ENCODE data around the gene BCL2L15.

BCL2L15 gene

DNA sequence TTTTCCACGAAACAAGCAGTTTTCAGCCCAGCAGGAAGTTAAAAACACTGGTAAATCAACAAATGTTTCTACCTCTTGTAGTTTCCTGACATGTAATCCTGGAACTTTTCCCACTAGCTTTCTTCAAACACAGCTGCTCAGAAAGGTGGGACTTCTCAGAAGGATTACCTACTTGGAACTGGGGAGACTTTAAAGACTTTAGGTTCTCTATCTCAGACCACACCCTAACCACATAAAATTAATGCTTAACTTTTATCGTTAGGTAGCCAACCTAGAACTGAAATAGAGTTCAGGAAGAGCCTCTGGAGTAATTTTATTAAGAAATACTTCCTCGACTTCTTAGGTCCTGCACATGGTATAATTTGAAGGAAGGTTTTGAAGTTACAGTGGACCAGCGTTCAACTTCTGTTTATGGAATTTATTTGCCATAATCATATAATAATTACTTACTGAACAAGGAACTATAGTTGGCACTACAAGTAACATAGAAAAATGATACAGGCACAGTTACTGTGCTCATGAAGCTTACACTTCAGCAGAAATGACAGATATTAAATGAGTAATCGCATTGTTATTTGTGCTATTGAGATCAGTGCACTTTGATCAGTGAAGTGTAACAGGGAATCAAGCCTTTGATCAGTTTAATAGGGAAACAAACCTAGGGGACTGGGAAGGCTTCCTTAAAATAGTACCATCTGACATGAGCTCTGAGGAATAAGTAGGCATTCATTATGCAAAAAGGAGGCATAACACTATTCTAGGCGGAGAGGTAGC lies at the start of gene BCL2L15:
BCL2L15 (minus strand) TSS at position 180 of the 774 bp plus-strand sequence. CDS start 206 bp downstream, outside the sequence.
- no peak for DNase-seq

- DNase-seq: no peak
Measured at GRCh38 chr1:113937146-113937545, 49.8 kb upstream of the BCL2L15 start.

DNA sequence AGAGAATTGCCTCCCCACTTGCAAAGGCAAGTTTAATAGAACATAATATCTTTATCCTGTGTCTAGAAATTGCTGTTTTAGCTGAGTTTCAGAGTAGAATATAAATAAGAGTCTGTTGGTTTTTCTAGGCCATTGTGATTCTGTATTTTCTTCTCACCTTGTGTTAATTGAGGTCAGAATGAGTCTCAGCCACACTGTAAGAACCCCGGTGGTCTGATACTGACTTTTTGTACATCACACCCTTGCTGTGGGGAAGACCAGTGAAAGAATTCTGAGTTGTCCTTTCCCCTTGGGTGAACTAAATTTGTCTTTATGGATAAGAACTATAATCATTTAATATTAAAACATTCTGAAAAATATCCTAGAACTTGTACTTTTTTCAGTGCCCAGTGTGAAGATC lies 48.6 kb upstream of the BCL2L15 start:
- no peak for DNase-seq

- DNase-seq: no peak
Measured at GRCh38 chr1:113935176-113935575, 47.8 kb upstream of the BCL2L15 start.

GRCh38 chr1:113934511-113935055 lies 47.2 kb upstream of the BCL2L15 start:
- no peak for DNase-seq

- no peak for DNase-seq
Measured at GRCh38 chr1:113934006-113934405, 46.6 kb upstream of the BCL2L15 start.

GRCh38 chr1:113931451-113931851 lies 44.1 kb upstream of the BCL2L15 start:
- DNase-seq: no peak

GRCh38 chr1:113930499-113931161 lies 43.2 kb upstream of the BCL2L15 start:
- DNase-seq: no peak

DNA sequence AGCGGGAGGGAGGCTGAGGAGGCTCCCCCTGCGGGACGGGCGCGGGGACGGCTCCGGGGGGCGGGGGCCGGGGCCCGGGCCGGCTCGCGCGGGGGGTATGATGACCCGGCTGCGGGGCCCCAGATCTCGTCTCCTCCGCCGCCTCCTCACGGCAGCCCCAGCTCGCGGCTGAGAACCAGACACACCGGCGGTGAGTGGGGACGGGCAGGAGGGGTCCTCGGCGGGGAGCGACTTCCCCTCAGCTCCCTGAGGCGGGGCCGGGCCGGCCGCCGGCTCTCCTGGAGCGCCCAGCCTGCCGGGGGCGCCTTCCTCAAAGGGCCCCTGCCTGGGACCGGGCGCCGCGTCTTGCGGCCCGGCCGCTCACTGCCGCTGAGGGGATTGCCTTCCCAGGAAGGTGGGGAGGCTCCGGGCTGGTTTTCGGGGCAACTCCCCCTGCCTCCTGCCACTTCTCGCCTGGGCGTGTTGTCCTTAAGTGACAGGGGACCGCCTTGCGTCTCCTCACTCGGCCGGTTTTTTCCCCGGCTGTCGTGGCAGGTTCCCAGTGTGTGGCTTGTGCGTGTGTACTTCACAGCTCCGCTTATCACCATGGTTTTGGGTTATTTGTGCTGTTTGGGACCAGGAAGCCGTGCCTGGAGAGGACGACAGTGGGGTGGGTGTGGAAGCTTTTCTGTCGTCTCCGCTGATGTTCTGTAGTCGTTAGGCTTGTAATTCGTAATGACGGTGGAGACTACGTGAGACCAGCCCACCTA lies 42.5 kb upstream of the BCL2L15 start:
- no peak for DNase-seq

DNA sequence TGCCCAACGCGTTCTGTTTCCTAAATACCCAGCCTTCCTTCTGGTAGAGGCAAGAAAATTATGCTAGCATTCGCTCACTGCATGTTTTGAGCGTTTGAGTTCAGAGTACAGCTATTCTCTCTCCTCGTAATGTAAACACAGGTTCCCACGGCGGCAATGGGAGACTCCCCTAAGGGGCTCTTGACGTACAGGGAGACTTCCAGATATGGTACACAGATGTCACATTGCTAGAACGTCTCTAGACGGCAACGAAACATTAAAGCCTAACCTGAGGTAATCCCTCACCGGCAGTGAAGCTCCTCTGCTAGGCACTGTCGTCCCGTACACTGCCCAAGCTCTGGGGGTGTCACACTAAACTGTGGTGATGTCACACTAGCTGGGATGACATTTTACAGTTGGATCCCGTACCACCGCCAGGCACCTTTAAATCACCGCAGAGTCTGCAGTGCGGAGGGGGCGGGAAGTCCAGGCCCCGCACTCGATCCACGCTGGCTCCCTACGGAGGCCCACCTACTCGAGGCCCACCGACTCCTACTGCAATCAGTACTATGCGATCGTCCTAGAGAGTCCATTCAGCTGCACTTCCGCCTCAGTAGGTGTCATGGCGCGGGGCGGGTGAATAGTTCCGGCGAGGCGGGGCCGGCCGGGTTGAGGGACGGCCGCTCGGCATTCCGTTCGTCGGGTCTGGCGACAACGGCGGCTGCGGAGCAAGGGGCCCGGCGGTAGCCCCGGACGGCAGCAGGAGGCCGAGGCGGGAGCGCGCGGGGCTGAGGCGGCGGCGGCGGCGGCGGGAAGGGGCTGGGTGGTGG lies 41.8 kb upstream of the BCL2L15 start, which contains the start of gene HIPK1:
HIPK1 (plus strand) TSS at position 384 of the 809 bp plus-strand sequence.
- DNase-seq: peak; percentile 76 to 87

DNA sequence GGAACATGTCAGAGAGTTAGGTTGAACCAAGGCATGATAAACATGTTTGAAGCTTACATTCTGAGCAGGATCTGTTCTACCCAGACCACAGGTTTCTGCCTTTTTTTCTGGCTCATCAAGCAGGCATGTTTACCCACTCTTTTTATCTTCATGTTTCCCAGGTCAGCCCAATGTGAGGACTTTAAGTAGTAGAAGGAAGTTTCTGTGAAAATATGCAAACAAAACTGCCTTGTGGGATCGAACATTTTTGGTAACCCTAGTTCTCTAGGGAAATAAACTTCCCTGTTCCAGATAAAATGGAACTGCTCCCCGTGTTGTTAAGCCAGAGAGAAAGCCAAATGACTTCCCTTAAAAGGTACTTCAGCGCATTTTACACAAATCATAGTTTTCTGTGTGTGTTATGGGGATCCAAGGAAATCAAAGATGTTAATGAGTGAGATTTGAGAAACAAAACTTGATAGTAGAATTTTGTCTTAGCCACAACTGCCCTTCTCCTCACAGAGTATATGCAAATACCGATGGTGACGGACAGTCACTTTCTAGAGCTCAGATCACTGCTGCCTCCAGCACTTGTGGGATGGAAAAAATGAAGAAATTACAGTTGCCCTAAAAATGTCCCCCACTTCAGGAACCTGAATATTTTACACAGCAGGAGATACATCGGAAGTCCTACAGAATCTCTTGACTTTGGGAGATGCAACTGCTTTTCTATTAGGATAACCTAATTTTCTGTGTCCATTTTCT lies 41.0 kb upstream of the BCL2L15 start:
- DNase-seq: no peak

GRCh38 chr1:113924473-113924872 lies 37.1 kb upstream of the BCL2L15 start:
- no peak for DNase-seq

DNA sequence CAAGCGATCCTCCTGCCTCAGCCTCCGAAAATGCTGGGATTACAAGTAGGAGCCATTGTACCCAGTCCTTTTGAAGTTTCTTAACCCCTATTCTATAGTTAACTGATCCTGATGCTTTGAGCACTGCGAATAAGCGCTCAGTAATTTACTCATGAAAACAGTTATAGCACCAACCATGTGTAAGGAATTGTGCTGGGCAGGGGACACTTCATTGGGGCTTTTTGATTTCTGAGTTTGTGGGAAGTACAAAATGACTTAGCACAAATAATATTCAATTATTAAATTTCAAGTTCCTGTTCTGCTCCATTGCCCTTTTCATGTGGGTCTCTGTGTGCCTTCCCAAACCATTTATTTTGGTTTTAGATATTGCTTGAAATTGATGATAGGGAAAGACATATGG lies 35.6 kb upstream of the BCL2L15 start:
- DNase-seq: no peak

DNA sequence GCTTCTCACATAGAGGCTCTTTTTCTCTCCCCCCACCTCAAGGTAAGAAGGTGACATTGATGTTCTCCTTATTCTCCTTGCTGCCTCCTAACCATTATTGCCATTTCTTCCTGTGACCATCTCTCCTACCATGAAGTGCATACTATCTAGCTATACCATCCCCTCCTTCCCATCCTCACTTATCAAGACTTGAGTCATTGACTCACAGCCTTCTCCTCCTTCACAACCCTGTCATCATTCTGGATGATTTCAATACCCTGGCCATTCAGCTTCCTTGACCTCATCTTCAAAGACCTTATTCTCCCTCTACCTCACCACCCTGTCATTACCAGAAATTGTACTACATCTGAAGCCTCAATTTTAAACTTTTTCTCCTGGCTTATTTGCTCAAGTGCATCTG lies 30.9 kb upstream of the BCL2L15 start:
- DNase-seq: no peak

DNA sequence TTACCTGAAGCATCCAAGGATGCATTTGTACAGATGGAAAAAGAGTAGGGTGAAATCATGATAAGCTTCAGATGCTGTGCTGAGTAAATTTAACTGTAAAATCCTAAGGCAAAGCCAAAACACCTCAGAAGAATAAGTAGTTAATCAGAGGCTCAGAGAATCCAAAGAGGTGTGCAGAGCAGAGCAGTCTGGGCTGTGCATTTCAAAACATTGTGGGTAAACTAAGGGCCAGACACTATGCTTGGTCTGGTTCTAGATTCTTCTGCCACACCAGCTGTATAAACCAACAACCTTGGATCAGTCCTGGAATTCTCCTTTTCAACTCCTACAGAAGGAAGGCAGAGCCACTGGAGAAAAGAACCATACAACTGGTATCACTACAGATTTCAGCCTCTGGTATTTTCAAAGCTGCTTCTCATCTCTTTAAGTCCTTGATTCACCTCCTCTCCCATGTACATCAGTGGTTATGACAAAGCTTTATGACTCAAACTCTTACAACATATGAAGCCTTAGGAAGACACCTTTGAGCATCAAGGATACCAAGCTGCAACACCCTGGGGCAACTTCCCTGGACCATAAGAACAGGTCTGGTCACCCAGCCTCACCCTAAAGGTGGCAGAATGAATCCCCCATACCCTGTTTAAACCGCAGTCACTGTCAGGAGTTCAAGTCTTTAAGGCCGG lies 30.2 kb upstream of the BCL2L15 start:
- DNase-seq: no peak

DNA sequence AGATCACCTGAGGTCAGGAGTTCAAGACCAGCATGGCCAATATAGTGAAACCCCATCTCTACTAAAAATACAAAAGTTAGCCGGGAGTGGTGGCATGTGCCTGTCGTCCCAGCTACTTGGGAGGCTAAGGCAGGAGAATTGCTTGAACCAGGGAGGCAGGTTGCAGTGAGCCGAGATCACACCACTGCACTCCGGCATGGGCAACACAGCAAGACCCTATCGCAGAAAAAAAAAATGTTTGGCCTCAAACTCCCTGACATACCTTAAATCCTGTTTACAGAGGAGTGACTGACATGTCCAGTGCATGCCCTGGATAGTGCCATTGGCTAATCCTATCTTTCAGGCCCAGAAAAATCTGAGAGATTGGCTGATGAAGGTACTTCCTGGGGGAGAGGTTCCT lies 29.6 kb upstream of the BCL2L15 start:
- no peak for DNase-seq

- no peak for DNase-seq
Measured at GRCh38 chr1:113913887-113914664, 26.7 kb upstream of the BCL2L15 start.

DNA sequence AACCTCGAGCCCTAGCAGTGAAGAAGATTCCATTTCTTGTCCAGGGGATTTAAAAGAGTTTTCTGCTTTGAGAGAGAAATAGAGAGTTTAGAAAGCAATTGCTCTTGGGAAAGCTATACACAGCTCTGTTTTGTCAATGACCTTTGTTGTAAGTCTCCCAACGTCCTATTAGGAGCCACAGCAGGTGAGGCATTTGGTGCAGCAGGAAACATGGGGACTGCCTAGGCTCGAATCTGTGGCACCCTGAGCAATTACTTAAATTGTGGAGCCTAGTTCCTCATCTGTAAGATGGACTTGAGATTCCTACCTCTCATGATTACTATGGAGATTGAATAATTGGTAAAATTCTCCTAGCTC lies 25.9 kb upstream of the BCL2L15 start:
- no peak for DNase-seq

DNA sequence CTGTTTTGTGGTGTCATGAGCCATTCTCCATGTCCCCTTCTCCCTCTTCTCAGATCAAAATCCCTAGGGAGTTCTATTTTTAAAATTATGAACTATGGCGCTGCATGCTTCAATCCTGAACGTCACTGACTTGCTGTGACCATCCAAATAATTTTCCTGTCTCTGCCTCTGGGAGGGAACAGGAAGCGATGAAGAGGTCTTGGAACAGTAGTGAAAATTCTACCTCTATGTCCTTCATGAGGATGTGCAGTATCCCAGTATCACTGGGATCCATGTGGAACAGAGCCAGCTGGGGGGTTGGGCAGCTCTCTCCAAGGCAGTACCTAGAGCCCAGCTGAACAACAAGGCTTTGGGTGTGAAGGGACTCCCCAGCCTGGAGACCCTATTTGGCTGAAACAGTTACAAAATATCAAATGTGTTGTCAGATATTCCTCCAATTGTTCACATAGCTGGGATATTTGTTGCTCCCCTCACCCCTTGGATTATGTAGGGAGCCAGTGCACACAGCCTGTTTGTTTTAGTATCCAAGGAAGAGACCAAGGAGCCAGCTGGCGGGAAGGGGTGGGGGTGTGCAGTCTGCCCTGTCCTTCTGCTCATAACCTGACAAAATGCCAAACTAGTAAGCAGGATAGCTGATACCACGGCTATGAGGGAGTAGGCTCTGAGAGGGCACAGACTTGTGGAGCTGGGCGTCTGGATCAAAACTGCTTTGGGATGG lies 25.4 kb upstream of the BCL2L15 start:
- peak; percentile 56 to 86 for DNase-seq

DNA sequence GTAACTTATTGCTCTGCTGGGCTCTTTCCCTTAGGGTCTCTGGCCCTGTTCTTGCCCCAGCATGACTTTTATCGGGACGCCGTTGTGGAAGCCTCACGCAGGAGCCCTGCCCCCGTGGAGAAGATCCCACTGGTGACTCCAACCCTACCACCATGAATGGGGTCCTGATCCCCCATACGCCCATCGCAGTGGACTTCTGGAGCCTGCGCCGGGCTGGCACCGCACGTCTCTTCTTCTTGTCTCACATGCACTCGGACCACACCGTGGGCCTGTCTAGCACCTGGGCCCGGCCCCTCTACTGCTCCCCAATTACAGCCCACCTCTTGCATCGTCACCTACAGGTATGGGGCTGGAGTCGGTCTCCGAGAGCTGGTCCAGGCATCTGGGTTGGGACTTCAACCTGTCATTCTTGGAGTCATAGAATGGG lies 18.1 kb upstream of the BCL2L15 start:
- DNase-seq: no peak

Data from cerebellar nuclear complex (tissue), 1 donor.